Esophagus squamous epithelium (tissue), 5 donors: Measurements from ENCODE around the gene MYORG. TPM values are rescaled to one million over a fixed set of nuclear protein-coding genes. Genes with fewer than 3 reads are reported as not detected.
A peak's percentile ranks its signal among the peaks of the same experiment; 100 is the strongest.
"Not testable (repeated sequence)": the region's sequence is repeated elsewhere in the genome, so short reads cannot be mapped to it uniquely, and the experiment has no call there.

Experiments used
- DNase-seq: peaks from one replicate; lab custom pipeline; 2025; lab: John Stamatoyannopoulos, UW
- H3K27ac ChIP-seq, 4 donors: fragments of 200-600 bp; sonication (generic); one replicate each; pipeline ENCODE4 v1.5.1; 2016 to 2019; ENCODE audit warnings: mild to moderate bottlenecking in 1 of 4
- H3K27me3 ChIP-seq, 4 donors: fragments of 200-600 bp; sonication (generic); 1 replicate in 3 of 4; 2 replicates in 1 of 4; pipeline versions ENCODE4 v1.5.1 to v1.6.0; 2017 to 2021; ENCODE audit warnings: antibody characterized with exemption in 1 of 4
- H3K36me3 ChIP-seq, 3 donors: fragments of 200-600 bp; sonication (generic); one replicate each; pipeline ENCODE4 v1.5.1; 2016 to 2019
- H3K4me1 ChIP-seq, 3 donors: fragments of 200-600 bp; sonication (generic); one replicate each; pipeline ENCODE4 v1.5.1; 2017 to 2019
- H3K4me3 ChIP-seq, 4 donors: fragments of 200-600 bp; sonication (generic); 1 replicate in 3 of 4; 2 replicates in 1 of 4; pipeline ENCODE4 v1.5.1; 2016 to 2019; ENCODE audit warnings: mild to moderate bottlenecking in 2 of 4, moderate library complexity in 1 of 4
- H3K9me3 ChIP-seq, 3 donors: fragments of 200-600 bp; sonication (generic); one replicate each; pipeline ENCODE4 v1.5.1; 2016 to 2019
- CTCF ChIP-seq, 6 experiments: fragments of 450-650 bp in 4 of 6; fragments of 200-600 bp in 2 of 6; sonication (generic) in 2 of 6; IDR thresholded peaks; one replicate each; pipeline ENCODE4 v1.5.1; 2016 to 2019; ENCODE audit warnings: antibody characterized with exemption in 6 of 6, mild to moderate bottlenecking in 4 of 6, moderate library complexity in 4 of 6
- POLR2A ChIP-seq, 4 donors: fragments of 450-650 bp; IDR thresholded peaks; one replicate each; pipeline ENCODE4 v1.6.1; 2017; ENCODE audit warnings: antibody characterized with exemption in 4 of 4, mild to moderate bottlenecking in 4 of 4, moderate library complexity in 3 of 4
- WGBS, 2 donors: methylation state at CpG; one replicate each; pipeline ENCODE4 v1.1.5; 2018; 5-methylcytosine and 5-hydroxymethylcytosine counted together
- intact Hi-C: fragments of 100-400 bp; cut with DNase I; formaldehyde crosslinking; loops from one replicate; pipeline ENCODE4 v1.15.0; 2022
- total RNA-seq, 4 donors: library from RNA; depleted of rRNA; stranded (reverse); fragments of >200 nt; gene quantifications; one replicate each; pipeline ENCODE4 v1.1.0, GENCODE V29; 2016
- donor health status: DM: yes; HTN: yes; CAD: no.

Gene MYORG
- total RNA-seq, 4 donors from 2014 or later: 5.3 to 8.8 (median 5.4) TPM

DNA sequence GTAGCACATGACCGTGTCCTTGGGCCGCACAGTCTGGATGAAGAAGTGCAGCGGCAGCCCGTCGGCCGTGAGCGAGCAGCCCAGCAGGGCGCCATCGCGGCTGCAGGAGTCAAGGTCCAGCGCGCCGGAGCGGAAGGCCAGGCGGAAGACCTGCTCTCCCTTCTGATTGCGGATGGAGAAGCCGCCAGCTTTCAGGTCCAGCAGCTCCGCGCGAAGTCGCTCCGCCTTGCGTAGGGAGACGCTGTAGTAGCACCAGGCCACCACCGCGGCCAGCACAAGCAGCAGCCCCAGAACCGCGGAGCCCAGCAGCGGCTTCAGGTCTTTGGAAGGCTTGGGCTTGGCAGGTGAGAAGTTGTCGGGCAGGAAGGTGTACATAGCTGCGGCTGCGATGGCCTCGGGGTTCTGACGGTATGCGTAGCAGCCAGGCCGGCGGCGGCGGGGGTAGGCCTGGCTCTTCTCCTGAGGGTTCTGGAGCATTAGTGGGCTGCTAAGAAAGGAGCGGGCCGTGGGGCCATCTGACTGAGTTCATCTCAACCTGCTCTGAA, 4.2 kb downstream of the MYORG start:
- TF ChIP-seq POLR2A (IDR thresholded peaks at IDR 0.05) (no peak), CTCF (IDR thresholded peaks at IDR 0.05) (no peak)
- 77 to 92% methylated on average over 13 to 14 of the region's 41 CpGs for WGBS, 2 donors
- Histone ChIP-seq H3K27ac (no peak overlapping the region), H3K36me3 (peaks cover 0 to 49% (median 18%) of the 10 kb centered on the region in 3 donors), H3K4me1 (peaks cover 8 to 29% (median 14%) of the 10 kb centered on the region in 3 donors), H3K9me3 (no peaks in the 10 kb centered on the region), H3K4me3 (no peak overlapping the region), H3K27me3 (no peaks in the 10 kb centered on the region)
- DNase-seq: no peak
- intact Hi-C loops: no loop called here

- Histone ChIP-seq H3K4me1 (peaks cover 8 to 24% (median 11%) of the 10 kb centered on the region in 3 donors), H3K27ac (no peak overlapping the region)
Measured at GRCh38 chr9:34371886-34372466, 4.7 kb downstream of the MYORG start.

GRCh38 chr9:34370970-34371880, 5.5 kb downstream of the MYORG start:
- intact Hi-C loops: no loop called here
- Histone ChIP-seq H3K4me3 (peak overlapping the region in 3 of 4 donors; percentile 13 to 31 (median 19)), H3K27me3 (no peaks in the 10 kb centered on the region), H3K36me3 (peaks cover 0 to 55% (median 18%) of the 10 kb centered on the region in 3 donors), H3K9me3 (no peaks in the 10 kb centered on the region), H3K27ac (no peak overlapping the region), H3K4me1 (peaks cover 5 to 19% (median 11%) of the 10 kb centered on the region in 3 donors)
- TF ChIP-seq POLR2A (IDR thresholded peaks at IDR 0.05) (no peak), CTCF (IDR thresholded peaks at IDR 0.05) (peak in 1 of 6 experiments; percentile 6)
- 84 to 89% methylated on average over 15 to 32 of the region's 105 CpGs for WGBS, 2 donors
- DNase-seq: no peak

More at GRCh38 chr9:34371886-34372466, 4.7 kb downstream of the MYORG start:
- TF ChIP-seq POLR2A (IDR thresholded peaks at IDR 0.05): no peak
- no peaks in the 10 kb centered on the region for H3K27me3 ChIP-seq
- no peak overlapping the region for H3K4me3 ChIP-seq
- no peak for DNase-seq
- intact Hi-C loops: no loop called here
- 88 to 96% methylated on average over 8 to 25 of the region's 60 CpGs for WGBS, 2 donors
- H3K9me3 ChIP-seq: no peaks in the 10 kb centered on the region
- H3K36me3 ChIP-seq: peaks cover 0 to 55% (median 18%) of the 10 kb centered on the region in 3 donors

GRCh38 chr9:34370335-34370969, 6.2 kb downstream of the MYORG start:
- TF ChIP-seq POLR2A (IDR thresholded peaks at IDR 0.05) (no peak), CTCF (IDR thresholded peaks at IDR 0.05) (no peak)
- Histone ChIP-seq H3K27ac (no peak overlapping the region), H3K4me1 (peaks cover 0 to 12% (median 5%) of the 10 kb centered on the region in 3 donors), H3K4me3 (peak overlapping the region in 3 of 4 donors; percentile 13 to 31 (median 19)), H3K36me3 (peaks cover 0 to 55% (median 18%) of the 10 kb centered on the region in 3 donors), H3K9me3 (no peaks in the 10 kb centered on the region), H3K27me3 (no peaks in the 10 kb centered on the region)
- DNase-seq: no peak
- 72 to 88% methylated on average over 9 to 16 of the region's 23 CpGs for WGBS, 2 donors
- intact Hi-C loops: no loop called here

DNA sequence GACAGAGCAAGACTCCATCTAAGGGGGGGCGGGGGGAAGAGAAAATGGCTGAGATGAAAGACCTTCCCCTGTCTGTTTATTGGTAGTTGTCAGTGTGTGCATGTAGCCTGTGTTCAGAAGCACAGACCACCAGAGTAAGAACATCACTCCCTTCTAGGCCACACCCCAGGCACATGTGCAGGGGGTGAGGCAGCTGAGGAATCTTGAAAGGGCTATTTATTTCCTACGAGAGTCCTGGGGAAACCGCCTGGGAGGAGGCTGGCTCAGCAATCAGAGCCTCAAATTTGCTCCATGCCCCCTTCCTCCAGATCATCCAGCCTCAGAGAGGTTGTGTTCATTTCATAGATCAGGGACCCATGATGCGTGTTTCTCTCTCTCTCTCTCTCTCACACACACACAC, 7.1 kb downstream of the MYORG start:
- H3K27me3 ChIP-seq: no peaks in the 10 kb centered on the region
- TF ChIP-seq POLR2A (IDR thresholded peaks at IDR 0.05): no peak
- no peak for TF ChIP-seq CTCF (IDR thresholded peaks at IDR 0.05)
- 86 to 92% methylated on average over 2 to 3 of the region's 4 CpGs for WGBS, 2 donors
- peaks cover 0 to 3% (median 0%) of the 10 kb centered on the region in 3 donors for H3K4me1 ChIP-seq
- DNase-seq: no peak
- H3K4me3 ChIP-seq: no peak overlapping the region
- H3K27ac ChIP-seq: no peak overlapping the region
- H3K36me3 ChIP-seq: peaks cover 0 to 55% (median 18%) of the 10 kb centered on the region in 3 donors
- no peaks in the 10 kb centered on the region for H3K9me3 ChIP-seq
- intact Hi-C loops: no loop called here

GRCh38 chr9:34368796-34369195, 7.9 kb downstream of the MYORG start:
- 93 to 97% methylated on average over 5 of the region's 5 CpGs for WGBS, 2 donors
- H3K9me3 ChIP-seq, H3K4me1 ChIP-seq, H3K27me3 ChIP-seq, DNase-seq, H3K4me3 ChIP-seq, H3K27ac ChIP-seq, intact Hi-C loops: not testable (repeated sequence)
- peaks cover 0 to 55% (median 18%) of the 10 kb centered on the region in 3 donors for H3K36me3 ChIP-seq

DNA sequence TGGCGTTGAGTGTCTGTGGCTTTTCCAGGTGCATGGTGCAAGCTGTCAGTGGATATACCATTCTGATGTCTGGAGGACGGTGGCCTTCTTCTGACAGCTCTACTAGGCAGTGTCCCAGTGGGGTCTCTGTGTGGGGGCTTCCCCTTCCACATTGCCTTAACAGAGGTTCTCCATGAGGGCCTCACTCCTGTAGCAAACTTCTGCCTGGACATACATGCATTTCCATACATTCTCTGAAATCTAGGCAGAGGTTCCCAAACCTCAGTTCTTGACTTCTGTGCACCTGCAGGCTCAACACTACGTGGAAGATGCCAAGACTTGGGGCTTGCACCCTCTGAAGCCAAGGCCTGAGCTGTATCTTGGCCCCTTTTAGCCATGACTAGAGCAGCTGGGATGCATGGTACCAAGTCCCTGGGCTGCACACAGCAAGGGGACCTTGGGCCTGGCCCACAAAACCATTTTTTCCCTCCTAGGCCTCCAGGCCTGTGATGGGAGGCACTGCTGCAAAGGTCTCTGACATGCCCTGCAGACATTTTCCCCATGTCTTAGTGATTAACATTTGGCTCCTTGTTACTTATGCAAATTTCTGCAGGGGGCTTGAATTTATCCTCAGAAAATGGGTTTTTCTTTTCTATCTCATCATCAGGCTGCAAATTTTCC, 8.8 kb downstream of the MYORG start:
- 91 to 93% methylated on average over 1 to 3 of the region's 3 CpGs for WGBS, 2 donors
- H3K27ac ChIP-seq, H3K27me3 ChIP-seq, H3K9me3 ChIP-seq, DNase-seq, intact Hi-C loops, H3K4me3 ChIP-seq, H3K4me1 ChIP-seq: not testable (repeated sequence)
- peaks cover 0 to 55% (median 18%) of the 10 kb centered on the region in 3 donors for H3K36me3 ChIP-seq
